Heart left ventricle (tissue), 16 donors: ENCODE measurements around the gene PTGFRN. TPM values are rescaled to one million over a fixed set of nuclear protein-coding genes. Genes with fewer than 3 reads are reported as not detected.

Experiments used
- ATAC-seq, 4 donors: fragments of 200-7000 bp; cut with Tn5 transposase; one replicate each; pipeline ENCODE4 v1.9.1; 2020 to 2022; ENCODE audit warnings: moderate library complexity in 4 of 4, mild to moderate bottlenecking in 3 of 4, moderate number of reproducible peaks in 1 of 4
- DNase-seq, 5 donors: peaks; one replicate each; pipeline ENCODE4 v3.0.0-alpha.2; 2020
- H3K27ac ChIP-seq, 12 donors: fragments of 200-600 bp; sonication (generic) in 4 of 12; one replicate each; pipeline versions ENCODE4 v1.5.0 to v1.8.0; 2016 to 2022; ENCODE audit warnings: mild to moderate bottlenecking in 2 of 12
- H3K27me3 ChIP-seq, 9 donors: fragments of 200-600 bp; sonication (generic) in 2 of 9; one replicate each; pipeline versions ENCODE4 v1.5.1 to v1.8.0; 2016 to 2022; ENCODE audit warnings: mild to moderate bottlenecking in 3 of 9
- H3K36me3 ChIP-seq, 9 donors: fragments of 200-600 bp; sonication (generic) in 2 of 9; one replicate each; pipeline versions ENCODE4 v1.5.0 to v1.8.0; 2018 to 2022; ENCODE audit warnings: mild to moderate bottlenecking in 2 of 9
- H3K4me1 ChIP-seq, 12 donors: fragments of 200-600 bp; sonication (generic) in 4 of 12; one replicate each; pipeline versions ENCODE4 v1.5.0 to v1.8.0; 2016 to 2022; ENCODE audit warnings: mild to moderate bottlenecking in 3 of 12
- H3K4me3 ChIP-seq, 12 donors: fragments of 200-600 bp; sonication (generic) in 4 of 12; one replicate each; pipeline versions ENCODE4 v1.5.0 to v1.8.0; 2017 to 2022; ENCODE audit warnings: mild to moderate bottlenecking in 9 of 12, moderate library complexity in 4 of 12
- H3K9me3 ChIP-seq, 12 donors: fragments of 200-600 bp; sonication (generic) in 4 of 12; one replicate each; pipeline versions ENCODE4 v1.5.0 to v1.8.0; 2016 to 2022; ENCODE audit warnings: mild to moderate bottlenecking in 1 of 12
- CTCF ChIP-seq, 12 donors: fragments of 200-600 bp; sonication (generic) in 4 of 12; IDR thresholded peaks; one replicate each; pipeline versions ENCODE4 v1.5.0 to v1.8.0; 2018 to 2022; ENCODE audit warnings: antibody characterized with exemption in 12 of 12, mild to moderate bottlenecking in 5 of 12
- POLR2A ChIP-seq, 2 donors: fragments of 450-650 bp; IDR thresholded peaks; one replicate each; pipeline ENCODE4 v1.6.1; 2017; ENCODE audit warnings: antibody characterized with exemption in 2 of 2, mild to moderate bottlenecking in 2 of 2, moderate library complexity in 2 of 2
- WGBS, 4 donors: extraction: QIAGEN DNeasy Blood & Tissue Kit in 2 of 4; methylation state at CpG; one replicate each; pipeline versions ENCODE4 v1.1.5 to v1.1.7; 2013 to 2018; 5-methylcytosine and 5-hydroxymethylcytosine counted together
- intact Hi-C, 10 donors: fragments of 100-400 bp; cut with DNase I; formaldehyde crosslinking; loops; one replicate each; pipeline versions ENCODE4 v1.11.1 to v1.14.2; 2022
- polyA plus RNA-seq, 2 donors: library from polyadenylated mRNA; stranded (reverse); fragments of 200-250 nt; gene quantifications; one replicate each; pipeline ENCODE4 v1.2.3, GENCODE V29; 2013
- total RNA-seq, 9 donors: library from RNA; depleted of rRNA in 2 of 9; stranded (reverse); fragments of >200 nt in 2 of 9; fragmentation: NEBNext Ultra II Directional in 3 of 9; extraction: Animal tissue kit (Norgen Biotek cat#: 25700) in 3 of 9; gene quantifications; one replicate each; pipeline versions ENCODE4 v1.1.0 to v1.2.4, GENCODE V29; 2016 to 2023
- donor health status: ischemic (EF 13 %, LVEDD 7.1; RV severe dilation, severe dysfunction).
- donor health status: healthy with polysubstance abuse.
- donor health status: DM: no; HTN: yes; CAD: no.
- donor health status: DM: no; HTN: no; CAD: no.
- donor health status: ischemic (EF 25% LVEDD 6.9; RV normal size, moderate dysfunction).
- donor health status: ischemic (EF 25% LVEDD 5.7; RV mildly dilated, moderate dysfunction).
- donor health status: healthy.
- donor health status: DM: yes; HTN: yes; CAD: no.
- donor health status: ischemic (EF 35%, LVEDD 5.7; RV mildly dilated, moderate dysfunction).
- donor health status: nonischemic (EF 11% LVEDD 7.7; RV severe dilation, severe dysfunction).
- donor health status: DM: yes; HTN: yes; CAD: no.
- donor health status: PGD.
- donor health status: ischemic (EF 29% LVEDD 5.4; RV normal size, mild dysfunction).
- donor health status: nonischemic (EF 23%, LVEDD 6.1; RV moderate dilation, normal function).

Gene PTGFRN
- total and polyA plus RNA-seq, 11 donors = 21.5 to 231 (median 98.7) TPM

- H3K4me3 ChIP-seq = no peak overlapping the region
- peaks cover 0 to 37% (median 14%) of the 10 kb centered on the region in 12 donors for H3K4me1 ChIP-seq
- intact Hi-C loops = no loop called here
- 63 to 78% (median 75%) methylated on average over 4 of the region's 4 CpGs for WGBS, 4 donors
- no peak for DNase-seq
- H3K36me3 ChIP-seq = peaks cover 0 to 34% (median 17%) of the 10 kb centered on the region in 9 donors
- H3K27ac ChIP-seq = peak overlapping the region in 6 of 12 donors; percentile 17 to 75 (median 51)
- no peaks in the 10 kb centered on the region for H3K9me3 ChIP-seq
- TF ChIP-seq POLR2A (IDR thresholded peaks at IDR 0.05) = no peak
- no peak for TF ChIP-seq CTCF (IDR thresholded peaks at IDR 0.05)
- no peaks in the 10 kb centered on the region for H3K27me3 ChIP-seq
- ATAC-seq = peak in 1 of 4 donors; percentile 44
These were observed 48.4 kb downstream of the PTGFRN start for GRCh38 chr1:116958110-116958509.

- ATAC-seq (no peak), DNase-seq (no peak)
- Histone ChIP-seq H3K9me3 (no peaks in the 10 kb centered on the region), H3K4me1 (peaks cover 0 to 40% (median 14%) of the 10 kb centered on the region in 12 donors), H3K4me3 (no peak overlapping the region), H3K27ac (peak overlapping the region in 1 of 12 donors; percentile 75), H3K36me3 (peaks cover 0 to 34% (median 18%) of the 10 kb centered on the region in 9 donors), H3K27me3 (no peaks in the 10 kb centered on the region)
- 86 to 92% (median 89%) methylated on average over 2 of the region's 2 CpGs for WGBS, 4 donors
- TF ChIP-seq POLR2A (IDR thresholded peaks at IDR 0.05) = no peak
- intact Hi-C loops = no loop called here
These were observed 49.3 kb downstream of the PTGFRN start for GRCh38 chr1:116958977-116959376.

- no peak for DNase-seq
- no peak for TF ChIP-seq CTCF (IDR thresholded peaks at IDR 0.05)
- TF ChIP-seq POLR2A (IDR thresholded peaks at IDR 0.05) = no peak
- intact Hi-C loops = no loop called here
- peaks cover 0 to 37% (median 8%) of the 10 kb centered on the region in 12 donors for H3K4me1 ChIP-seq
- no peak overlapping the region for H3K4me3 ChIP-seq
- H3K9me3 ChIP-seq = no peaks in the 10 kb centered on the region
- H3K27ac ChIP-seq = no peak overlapping the region
- WGBS, 4 donors = 90 to 96% (median 93%) methylated on average over 6 of the region's 6 CpGs
- no peak for ATAC-seq
- H3K36me3 ChIP-seq = peaks cover 0 to 57% (median 21%) of the 10 kb centered on the region in 9 donors
- H3K27me3 ChIP-seq = no peaks in the 10 kb centered on the region
These were observed 51.9 kb downstream of the PTGFRN start for GRCh38 chr1:116961606-116962005.

- H3K36me3 ChIP-seq = peaks cover 0 to 72% (median 29%) of the 10 kb centered on the region in 9 donors
These were observed 53.4 kb downstream of the PTGFRN start for GRCh38 chr1:116962987-116963639.

More at GRCh38 chr1:116962987-116963639, 53.4 kb downstream of the PTGFRN start:
- ATAC-seq (peak in 1 of 4 donors; percentile 11), DNase-seq (no peak)
- Histone ChIP-seq H3K27ac (peak overlapping the region in 1 of 12 donors; percentile 10), H3K9me3 (no peaks in the 10 kb centered on the region), H3K4me3 (no peak overlapping the region), H3K27me3 (no peaks in the 10 kb centered on the region), H3K4me1 (peaks cover 0 to 25% (median 5%) of the 10 kb centered on the region in 12 donors)
- 57 to 77% (median 74%) methylated on average over 4 of the region's 4 CpGs for WGBS, 4 donors
- intact Hi-C loops = no loop called here
- no peak for TF ChIP-seq CTCF (IDR thresholded peaks at IDR 0.05)
- TF ChIP-seq POLR2A (IDR thresholded peaks at IDR 0.05) = no peak
